CD4-positive, alpha-beta T cell treated with Interleukin-15 for 4 hours (primary cell): ENCODE data around the gene TNNC1.

Source experiments
- DNase-seq: peaks from one replicate; pipeline ENCODE4 v3.0.0-alpha.2; 2020; ENCODE audit warnings: low spot score

TNNC1 gene

DNA sequence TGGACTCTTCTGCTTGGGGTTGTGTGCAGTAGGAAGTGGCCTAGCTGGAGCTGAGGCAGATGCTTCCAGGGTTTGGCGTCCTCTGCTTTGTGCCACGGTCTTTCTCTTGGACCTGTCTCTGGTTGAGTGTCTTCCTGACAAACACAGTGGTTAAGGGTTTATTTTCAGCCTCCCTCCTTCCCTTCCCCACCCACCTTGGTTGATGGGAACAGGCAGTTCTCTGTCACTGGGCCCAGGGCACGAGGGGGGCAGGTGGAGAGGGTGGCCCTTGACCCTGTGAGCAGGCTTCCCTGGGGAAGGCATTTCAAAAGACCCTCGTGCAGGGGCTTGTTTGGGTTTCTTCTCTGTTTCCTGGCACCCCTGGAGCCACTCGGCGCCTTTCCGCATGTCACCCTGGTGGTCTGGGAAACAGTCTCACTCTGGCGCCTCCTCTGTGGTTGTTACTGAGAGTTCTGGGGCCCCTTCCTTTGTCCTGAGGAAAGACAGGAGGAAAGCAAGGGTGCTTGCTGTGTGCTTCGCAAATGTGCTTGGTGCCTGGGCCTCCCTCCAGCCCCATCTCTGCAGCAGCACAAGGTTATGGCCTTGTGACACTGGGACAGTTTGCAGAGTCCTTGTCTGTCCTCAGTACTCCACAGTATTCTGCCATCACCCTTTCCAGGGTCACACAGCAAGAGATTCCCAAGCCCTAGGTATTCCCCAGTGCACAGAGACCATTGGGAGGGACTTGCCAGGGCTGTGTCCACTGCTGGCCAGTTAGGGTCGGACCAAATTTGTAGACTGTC, 31.0 kb upstream of the TNNC1 start:
- DNase-seq: no peak

DNA sequence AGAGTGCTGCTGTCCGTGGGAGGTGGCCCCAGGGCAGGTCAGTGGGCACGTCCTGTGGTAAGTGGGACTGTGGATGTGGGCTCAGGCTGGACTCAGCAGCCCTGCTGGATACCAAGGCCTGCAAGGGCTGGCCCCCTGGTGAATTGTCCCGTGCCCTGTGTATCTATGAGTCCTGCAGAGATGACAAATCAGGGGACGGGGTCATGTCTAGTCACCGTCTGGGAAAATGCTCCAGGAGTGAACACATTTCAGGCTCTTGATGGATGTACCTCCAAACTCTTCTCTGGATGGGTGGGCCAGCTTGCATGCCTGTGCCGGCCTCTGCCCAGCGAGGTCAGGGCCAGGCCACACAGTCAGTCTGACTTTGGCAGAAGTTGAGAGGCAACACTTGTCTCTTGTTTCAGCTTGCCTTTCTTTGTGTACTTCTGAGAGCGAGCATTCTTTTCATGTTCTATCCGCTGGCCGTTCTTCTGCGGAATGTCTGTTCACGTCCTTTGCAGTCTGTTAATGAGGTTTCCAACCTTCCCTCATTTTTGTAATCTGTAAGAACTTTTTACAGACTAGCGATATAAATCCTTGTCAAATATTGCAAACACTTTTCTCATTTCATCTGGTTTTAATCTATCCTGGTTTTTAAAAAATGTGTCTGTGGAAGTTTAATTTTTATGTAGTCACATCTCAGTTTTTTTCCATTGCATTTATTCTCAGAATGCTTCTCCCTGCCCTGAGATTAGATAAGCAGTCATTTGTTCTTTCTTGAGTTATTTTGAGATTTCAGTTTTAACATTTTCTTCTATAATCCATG, 29.9 kb upstream of the TNNC1 start:
- no peak for DNase-seq

DNA sequence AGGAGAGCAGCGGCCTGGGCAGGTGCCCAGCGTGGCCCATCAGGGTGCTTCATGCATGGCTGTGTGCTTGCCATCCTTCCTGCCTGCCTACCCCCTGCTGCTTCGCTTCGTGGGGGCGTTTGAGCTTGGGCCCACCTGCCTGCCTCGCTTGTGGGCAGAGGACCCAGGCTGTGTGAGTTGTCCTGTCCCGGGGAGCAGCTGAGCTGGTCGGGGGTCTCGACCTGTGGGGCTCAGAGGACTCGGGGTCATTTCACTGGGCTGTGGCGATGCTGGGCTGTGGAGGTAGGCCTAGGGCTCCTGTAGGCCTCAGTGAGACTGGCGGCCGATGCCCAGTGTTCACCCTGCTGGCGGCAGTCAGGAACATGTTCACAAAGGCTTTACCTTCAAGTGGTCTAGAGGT, 29.2 kb upstream of the TNNC1 start:
- DNase-seq: no peak

DNA sequence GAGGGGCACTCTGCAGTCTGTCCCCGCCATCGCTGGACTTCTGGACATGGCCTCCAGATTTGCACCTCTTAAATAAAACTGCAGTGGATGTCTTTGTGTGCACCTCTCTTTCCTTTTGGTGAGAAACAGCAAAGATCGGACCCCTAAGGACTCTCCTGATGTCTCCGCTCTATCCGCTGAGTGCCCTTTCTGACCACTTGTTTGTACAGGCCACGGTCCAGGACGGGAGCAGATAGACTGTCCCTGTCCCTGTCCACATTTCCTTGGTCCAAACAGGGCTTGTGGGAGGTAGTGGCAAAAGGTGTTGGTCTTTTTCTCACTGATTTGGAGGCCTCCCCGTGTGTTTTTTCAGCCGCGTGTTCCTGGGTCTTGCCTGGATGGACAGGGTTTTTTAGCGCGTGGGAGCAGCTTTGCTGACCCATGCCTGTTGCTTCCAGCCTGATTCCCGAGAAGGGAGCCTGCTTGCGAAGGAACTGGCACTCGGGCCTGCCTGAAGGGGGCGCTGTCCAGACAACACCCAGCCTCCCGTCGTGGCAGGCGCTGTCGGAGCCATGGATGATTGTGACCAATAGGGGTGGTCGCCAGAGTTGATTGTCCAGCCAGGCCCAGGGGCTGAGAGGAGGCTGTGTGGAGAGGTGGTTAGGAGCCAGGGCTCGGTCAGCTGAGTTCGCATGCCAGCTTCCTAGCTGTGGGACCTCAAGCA, 28.1 kb upstream of the TNNC1 start:
- no peak for DNase-seq

DNA sequence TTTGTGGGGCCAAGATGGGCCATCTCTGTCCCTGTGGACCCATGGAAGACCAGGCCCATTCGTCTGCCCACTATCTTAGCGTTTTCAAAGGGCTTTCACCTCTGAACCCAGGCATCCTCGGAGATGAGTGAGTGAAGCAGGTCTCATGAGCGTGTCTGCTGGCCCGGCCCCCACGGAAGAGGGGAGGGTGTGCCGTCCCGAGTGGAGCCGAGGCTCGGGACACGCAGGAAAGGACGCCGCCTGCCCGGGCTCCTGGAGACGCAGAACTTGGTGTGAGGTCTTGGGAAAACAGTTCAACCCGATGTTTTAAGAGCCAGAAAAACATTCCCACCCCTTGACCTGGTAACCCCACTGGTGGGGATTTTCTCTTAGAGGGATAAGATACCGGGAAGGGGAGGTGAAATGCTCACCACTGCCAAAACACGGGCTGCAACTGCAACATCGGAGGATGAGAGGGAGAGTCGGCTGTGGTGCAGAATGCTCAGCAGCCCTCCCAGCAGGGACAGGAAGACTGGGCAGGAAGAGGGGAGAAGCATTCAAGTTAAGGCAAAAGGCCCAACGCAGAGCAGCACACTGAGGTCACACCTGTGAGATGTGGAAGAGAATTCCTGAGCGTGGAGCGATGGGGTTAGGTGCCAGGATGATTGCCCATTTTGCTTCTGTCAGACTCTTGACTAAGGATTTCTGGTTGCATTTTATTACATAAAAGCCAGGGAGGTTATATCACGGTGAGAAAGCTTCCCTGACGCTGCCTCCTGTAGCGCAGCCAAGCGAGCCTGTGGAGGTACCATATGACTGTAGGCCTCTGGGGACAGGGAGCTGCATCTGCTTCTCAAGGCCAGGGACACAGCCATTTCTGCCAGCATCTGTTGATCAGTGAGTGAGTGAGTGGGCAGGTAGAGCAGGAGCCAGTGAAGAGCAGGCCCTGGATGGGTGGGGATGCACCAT, 27.2 kb upstream of the TNNC1 start:
- no peak for DNase-seq

DNA sequence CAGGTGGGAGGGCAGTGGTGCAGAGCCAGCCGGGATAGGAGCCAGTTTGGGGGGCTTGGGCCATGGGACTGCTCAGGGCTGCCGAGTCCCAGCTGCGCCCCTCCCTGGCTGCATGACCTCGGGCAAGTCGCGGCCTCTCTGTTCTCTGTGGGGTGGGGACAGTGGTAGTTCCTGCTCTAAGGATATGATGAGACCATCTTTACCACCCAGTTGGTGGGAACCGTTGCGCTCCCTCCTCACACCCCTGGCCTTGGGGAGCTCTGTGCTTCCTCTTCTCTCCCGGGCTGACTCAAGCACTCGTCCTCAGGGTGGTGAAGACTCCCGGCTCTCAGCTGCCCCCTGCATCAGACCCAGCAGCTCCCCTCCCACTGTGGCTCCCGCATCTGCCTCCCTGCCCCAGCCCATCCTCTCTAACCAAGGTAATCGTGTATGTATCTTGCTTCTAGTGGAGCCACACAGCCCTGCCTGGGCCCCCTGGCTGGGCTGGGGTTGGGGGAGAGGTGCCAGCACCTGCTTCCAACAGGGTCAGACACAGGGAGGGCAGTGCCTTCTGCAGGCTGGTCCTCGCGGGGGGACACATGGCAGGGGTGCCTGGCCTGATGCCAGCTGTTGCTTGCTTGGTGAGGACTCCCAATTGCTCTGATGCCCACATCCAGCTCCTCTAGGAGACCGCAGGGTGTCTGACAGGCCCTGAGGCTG, 26.2 kb upstream of the TNNC1 start:
- DNase-seq: no peak

DNA sequence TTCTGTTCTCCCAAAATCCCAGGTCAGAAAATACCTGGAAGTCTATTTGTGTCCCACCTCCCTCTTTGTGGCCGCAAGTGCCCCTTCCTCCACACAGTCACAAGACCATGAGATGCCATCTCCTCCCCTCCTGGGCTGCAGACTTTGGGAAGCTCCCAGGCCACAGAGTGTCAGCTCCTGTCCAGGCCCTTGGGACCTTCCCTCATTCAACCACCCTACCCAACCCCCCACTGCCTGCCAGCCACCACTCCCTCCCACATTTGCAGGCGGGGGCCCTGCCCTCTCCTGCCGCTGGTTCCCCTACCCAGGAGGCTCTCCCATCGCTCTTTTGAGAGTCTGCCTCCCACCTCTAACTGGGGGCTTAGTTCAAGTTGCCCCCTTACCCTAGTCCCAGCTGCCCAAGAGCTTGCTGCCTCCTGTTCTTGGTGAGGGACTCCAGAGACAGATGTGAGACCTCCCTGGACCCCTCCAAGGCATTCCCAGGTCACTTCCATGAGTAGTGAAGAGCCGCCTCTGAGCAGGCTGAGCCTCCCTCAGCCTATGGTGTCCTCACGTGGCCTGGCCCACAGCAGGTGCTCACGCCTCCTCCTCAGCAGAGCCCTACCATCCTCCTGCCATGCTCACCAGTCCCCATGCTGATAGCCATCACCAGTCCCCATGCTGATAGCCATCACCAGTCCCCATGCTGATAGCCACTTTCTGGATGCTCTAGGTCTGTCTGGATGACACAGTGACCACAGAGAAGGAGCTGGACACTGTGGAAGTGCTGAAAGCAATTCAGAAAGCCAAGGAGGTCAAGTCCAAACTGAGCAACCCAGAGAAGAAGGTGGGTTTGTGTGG, 25.4 kb upstream of the TNNC1 start:
- no peak for DNase-seq

DNA sequence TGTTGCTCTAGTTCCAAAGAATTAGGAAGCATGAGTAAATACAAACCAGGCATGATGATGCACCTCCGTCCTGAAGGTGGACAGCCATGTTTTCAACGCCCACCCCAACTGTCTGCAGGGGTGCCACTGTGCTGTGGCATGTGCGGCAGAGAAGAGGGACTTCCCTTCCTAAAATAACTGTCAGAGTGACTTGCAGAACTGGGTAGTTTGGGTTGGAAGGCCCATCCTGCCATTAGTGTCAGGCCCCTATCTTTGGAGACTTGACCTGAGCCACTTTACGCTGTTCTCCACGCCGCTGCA, 23.9 kb upstream of the TNNC1 start:
- no peak for DNase-seq

DNA sequence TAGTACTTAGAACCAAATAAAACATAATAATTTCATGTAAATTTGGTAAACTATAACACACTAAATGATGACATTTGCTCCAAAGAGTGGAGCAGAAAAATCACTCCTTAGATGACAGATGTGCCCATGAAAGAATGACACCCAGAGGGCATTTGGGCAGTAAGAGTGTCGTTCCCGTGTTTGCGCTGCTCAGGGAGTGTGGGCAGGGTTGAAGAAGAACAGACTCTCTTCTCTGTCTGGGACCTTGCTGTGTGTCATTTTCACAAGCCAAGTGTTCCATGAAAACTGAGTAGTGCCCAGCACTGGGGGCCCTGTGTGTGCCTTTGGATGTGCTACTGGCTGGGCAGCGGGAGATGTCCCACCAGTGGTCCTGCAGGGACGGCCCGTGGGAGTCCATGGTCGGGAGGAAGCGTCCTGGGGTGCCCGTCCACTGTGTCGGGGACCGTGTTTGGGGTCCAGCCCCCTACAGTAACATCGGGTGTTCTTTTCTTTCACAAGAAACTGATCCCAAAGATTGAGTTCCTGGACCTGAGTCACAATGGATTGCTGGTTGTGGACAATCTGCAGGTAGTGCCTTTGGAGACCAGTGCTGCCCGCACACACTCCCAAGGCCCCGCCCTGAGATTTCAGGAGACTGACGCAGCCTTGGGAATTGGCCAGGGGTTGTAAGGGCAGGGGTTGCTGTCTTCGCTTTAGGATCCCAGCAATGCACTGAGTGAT, 23.4 kb upstream of the TNNC1 start:
- DNase-seq: no peak

DNA sequence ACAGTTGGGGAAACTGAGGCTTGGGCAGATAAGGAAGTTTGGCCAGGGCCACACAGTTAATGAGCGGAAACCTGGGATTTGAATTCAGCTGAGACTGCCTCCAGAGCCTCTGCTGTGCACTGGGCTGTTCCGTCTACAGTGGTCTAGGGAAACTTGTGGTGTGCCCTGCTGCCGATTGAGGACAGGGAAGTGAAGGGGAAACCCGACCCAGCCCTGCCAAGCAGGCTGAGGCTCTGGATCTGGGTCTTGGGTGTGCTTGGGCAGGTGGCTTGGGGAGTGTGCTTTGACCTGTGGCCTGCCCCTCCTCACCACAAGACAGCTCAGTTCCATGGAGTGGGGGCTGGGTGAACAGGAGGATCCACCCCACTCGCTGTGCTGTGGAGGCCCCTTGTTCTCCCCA, 19.2 kb upstream of the TNNC1 start:
- no peak for DNase-seq

DNA sequence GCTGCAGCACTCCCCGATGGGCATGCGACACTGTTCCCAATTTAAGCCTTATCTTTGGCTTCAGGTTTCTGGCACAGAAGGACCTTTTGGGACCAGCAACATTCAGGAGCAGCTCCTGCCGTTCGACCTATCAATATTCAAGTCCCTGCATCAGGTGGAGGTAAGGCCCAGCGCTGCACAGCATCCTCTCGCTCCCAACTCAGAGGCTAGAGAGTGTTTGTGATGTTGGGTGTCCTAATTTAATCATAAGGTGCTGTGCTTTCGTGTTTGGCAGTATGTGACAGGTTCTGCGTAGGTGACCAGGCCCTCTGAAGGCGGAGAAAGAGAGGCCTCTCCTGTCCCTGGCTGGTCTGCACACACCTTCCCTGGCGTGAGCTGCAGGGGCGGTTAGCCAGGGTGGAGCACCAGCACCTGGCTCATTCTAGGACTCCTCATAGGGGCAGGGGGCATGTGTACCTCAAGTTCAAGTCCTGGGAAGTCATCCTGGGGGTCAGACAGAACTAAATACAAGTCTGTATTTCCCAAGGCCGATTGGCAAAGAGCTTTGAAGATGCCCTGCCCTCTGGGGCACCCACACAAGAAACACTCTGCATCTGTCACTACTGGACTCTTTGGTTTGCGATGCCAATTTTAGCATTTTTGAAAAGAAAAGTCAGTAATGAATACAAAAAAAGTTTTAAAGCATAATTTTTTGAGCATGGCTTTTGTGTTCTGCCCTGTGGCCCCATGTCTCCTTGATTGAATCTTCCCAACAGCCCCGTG, 18.6 kb upstream of the TNNC1 start:
- DNase-seq: no peak

DNA sequence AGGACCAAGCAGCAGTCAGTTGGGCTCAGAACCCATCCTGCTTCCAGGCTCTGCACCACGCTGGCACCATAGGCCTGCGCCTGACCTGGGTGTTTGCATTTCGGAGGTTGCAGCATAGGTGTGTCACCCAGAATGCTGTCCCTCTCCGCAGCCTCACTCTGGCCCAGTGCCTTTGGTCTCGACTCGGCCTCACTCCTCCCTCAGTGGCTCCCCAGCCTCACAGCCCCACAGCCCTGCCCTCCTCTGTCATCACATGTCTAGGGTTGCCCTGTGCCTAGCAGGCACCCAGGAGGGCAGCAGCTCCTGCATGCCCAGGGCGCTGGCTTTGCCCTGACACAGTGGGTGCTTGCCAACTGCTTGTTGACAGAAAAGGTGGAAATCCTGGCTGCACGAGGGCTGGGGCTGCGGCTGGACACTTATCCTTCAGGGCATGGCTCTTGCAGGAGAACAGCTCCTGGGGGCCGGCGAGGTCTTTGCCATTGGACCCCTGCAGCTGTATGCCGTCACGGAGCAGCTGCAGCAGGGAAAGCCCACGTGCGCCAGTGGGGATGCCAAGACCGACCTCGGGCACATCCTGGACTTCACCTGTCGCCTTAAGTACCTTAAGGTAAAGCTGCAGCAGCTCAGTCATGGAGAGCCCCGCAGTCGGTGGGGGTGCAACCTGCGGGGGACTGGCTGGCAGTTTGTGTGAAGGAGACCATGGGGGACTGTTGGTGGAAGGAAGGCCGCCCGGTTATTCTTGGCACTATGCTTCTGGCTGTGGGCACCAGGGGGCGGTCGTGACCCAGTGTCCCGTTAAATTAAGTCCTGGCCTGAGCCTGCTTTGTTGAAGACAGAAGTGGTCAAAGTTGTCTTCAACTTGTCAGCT, 17.8 kb upstream of the TNNC1 start:
- DNase-seq: no peak

DNA sequence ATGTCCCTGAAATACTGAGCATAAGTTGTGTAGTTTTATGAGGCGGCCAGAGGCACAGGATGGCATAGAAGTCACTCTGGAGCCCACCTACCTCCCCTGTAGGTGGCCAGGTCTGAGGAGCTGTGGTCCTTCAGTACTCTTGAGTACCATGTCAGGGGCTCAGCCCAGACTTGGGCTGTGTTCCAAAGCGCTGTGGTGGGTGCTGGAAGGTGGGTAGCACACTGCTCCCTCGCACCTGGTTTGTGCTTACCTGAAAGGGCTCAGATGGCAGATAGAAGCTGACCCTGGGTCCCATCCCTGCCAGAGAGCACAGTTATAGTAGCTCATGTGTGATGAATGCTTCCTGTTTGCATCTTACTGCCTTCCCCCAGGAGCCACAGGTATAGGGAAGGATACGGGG, 17.1 kb upstream of the TNNC1 start:
- DNase-seq: no peak

DNA sequence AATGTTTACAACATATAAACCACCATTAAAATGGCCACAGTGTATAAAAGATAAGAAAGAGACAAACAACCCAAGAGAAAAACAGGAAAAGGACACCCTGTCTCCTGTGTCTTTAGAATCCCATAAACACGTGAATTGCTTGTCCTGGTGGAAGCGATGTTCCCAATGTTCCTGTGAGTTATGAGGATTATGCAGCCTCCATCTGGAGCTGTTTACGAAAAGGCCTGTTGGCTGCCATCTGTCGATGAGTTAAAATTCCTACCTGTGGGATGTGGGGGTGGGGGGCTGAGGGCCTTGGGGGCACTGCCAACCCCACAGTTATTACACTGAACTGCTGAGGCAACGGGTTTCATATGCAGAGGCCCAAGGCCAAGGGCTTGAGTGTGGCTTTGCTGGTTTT, 15.2 kb upstream of the TNNC1 start:
- no peak for DNase-seq

DNA sequence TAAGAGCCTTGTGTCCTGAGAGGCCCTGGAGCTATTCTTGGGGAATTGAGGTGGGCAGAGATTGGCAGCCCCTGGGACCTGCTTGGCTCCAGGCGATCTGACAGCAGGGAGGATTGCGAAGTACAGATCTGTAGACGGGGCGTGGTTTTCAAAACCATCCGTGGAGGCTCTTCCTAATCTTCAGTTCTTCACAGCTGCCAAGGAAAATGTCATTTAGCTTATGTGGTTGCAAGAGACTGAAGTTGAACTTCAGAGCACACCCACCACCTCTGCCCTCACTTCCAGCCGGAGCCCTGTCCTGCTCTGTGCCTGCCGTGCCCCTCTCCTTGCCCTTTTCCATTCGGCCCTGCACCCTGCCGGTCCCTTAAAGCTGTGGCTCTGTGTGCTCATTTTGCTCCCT, 14.5 kb upstream of the TNNC1 start:
- DNase-seq: no peak

DNA sequence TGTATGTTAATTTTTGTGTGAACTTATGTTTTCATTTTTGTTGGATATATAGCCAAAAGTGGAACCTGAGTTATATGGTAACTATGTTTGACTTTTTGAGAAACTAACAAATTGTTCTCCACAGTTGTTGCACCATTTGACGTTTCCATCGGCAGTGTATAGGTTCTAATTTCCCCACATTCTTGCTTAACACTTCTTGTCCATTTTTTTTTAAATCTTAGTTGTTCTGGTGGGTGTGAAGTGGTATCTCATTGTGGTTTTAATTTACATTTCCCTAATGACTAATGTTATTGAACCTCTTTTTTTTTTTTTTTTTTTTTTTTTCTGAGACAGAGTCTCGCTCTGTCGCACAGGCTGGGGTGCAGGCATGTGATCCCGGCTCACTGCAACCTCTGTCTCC, 9.6 kb upstream of the TNNC1 start:
- DNase-seq: no peak

DNA sequence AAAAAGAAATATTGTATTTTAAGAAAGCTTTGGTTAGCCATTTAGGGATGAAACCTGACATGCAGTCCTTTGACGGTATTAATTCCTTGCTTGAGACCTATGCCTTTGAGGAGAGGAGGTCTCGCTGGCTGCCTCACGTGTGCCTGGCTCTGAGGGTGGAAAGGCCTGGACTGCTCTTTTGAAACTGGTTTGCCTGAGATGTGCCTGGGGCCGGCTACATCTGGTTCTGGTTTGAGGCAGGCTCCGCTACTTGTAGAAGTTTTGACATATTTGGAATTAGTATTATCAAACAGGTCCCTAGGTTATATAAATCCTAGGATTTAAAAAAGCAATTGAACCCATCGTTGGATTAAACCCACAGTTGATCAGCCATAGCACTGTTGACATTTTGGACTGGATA, 8.0 kb upstream of the TNNC1 start:
- no peak for DNase-seq
